H9 (cell line): ENCODE results near the gene FOXA2. TPM values are rescaled to one million over a fixed set of nuclear protein-coding genes. Genes with fewer than 3 reads are reported as not detected.

Source experiments
- DNase-seq: peaks from one replicate; pipeline ENCODE4 v3.0.0-alpha.2; 2017
- H2AFZ ChIP-seq: one replicate; pipeline ENCODE4 v1.6.1; 2013; ENCODE audit warnings: mild to moderate bottlenecking, low read length, control low read depth, moderate library complexity
- H2AK5ac ChIP-seq: 2 replicates; pipeline ENCODE4 v1.6.1; 2013; ENCODE audit warnings: low read length, control low read depth, mixed read lengths; ENCODE audit not compliant: insufficient read length
- H2BK120ac ChIP-seq: one replicate; pipeline ENCODE4 v1.6.1; 2013; ENCODE audit warnings: low read depth, mild to moderate bottlenecking, low read length, control low read depth, inconsistent platforms; ENCODE audit not compliant: poor library complexity, severe bottlenecking
- H2BK12ac ChIP-seq: 2 replicates; pipeline ENCODE4 v1.6.1; 2013; ENCODE audit warnings: low read length, control low read depth, mixed read lengths, low read depth; ENCODE audit not compliant: insufficient read length
- H2BK15ac ChIP-seq: 2 replicates; pipeline ENCODE4 v1.6.1; 2013; ENCODE audit warnings: low read depth, low read length, control low read depth
- H2BK20ac ChIP-seq: one replicate; pipeline ENCODE4 v1.6.1; 2013; ENCODE audit warnings: low read depth, mild to moderate bottlenecking, low read length, control low read depth, inconsistent platforms; ENCODE audit not compliant: poor library complexity, severe bottlenecking
- H2BK5ac ChIP-seq: 2 replicates; pipeline ENCODE4 v1.6.1; 2013; ENCODE audit warnings: low read length, control low read depth, mixed read lengths; ENCODE audit not compliant: insufficient read length
- H3K14ac ChIP-seq: 2 replicates; pipeline ENCODE4 v1.6.1; 2013; ENCODE audit warnings: low read length, control low read depth; ENCODE audit not compliant: insufficient read depth
- H3K18ac ChIP-seq: 2 replicates; pipeline ENCODE4 v1.6.1; 2013; ENCODE audit warnings: low read depth, mild to moderate bottlenecking, mixed read lengths, low read length, control low read depth; ENCODE audit not compliant: insufficient read length
- H3K23ac ChIP-seq: 2 replicates; pipeline ENCODE4 v1.6.1; 2013; ENCODE audit warnings: low read length, control low read depth, mixed read lengths, low read depth; ENCODE audit not compliant: insufficient read length
- H3K23me2 ChIP-seq: 2 replicates; pipeline ENCODE4 v1.6.1; 2013; ENCODE audit warnings: low read depth, mild to moderate bottlenecking, mixed read lengths, low read length, control low read depth; ENCODE audit not compliant: insufficient read length, poor library complexity, severe bottlenecking
- H3K27ac ChIP-seq: 2 replicates; pipeline ENCODE4 v1.5.1; 2013; ENCODE audit warnings: low read length, control low read depth, mixed read lengths, low read depth; ENCODE audit not compliant: insufficient read length
- H3K27me3 ChIP-seq: 2 replicates; pipeline ENCODE4 v1.6.1; 2013; ENCODE audit warnings: low read length, control low read depth, inconsistent platforms; ENCODE audit not compliant: insufficient read depth
- H3K4ac ChIP-seq: 2 replicates; pipeline ENCODE4 v1.6.1; 2013; ENCODE audit warnings: low read depth, mild to moderate bottlenecking, control low read depth, inconsistent platforms, low read length, moderate library complexity
- H3K4me1 ChIP-seq: 2 replicates; pipeline ENCODE4 v1.6.1; 2013; ENCODE audit warnings: low read length, control low read depth, inconsistent platforms; ENCODE audit not compliant: insufficient read depth
- H3K4me2 ChIP-seq: 2 replicates; pipeline ENCODE4 v1.6.1; 2013; ENCODE audit warnings: low read length, control low read depth, mixed read lengths; ENCODE audit not compliant: insufficient read length, insufficient read depth
- H3K56ac ChIP-seq: 2 replicates; pipeline ENCODE4 v1.6.1; 2013; ENCODE audit warnings: low read depth, mild to moderate bottlenecking, mixed read lengths, low read length, control low read depth; ENCODE audit not compliant: insufficient read length
- H3K79me1 ChIP-seq: 2 replicates; pipeline ENCODE4 v1.6.1; 2013; ENCODE audit warnings: low read depth, mild to moderate bottlenecking, moderate library complexity, low read length, control low read depth, inconsistent platforms; ENCODE audit not compliant: insufficient read depth, poor library complexity, severe bottlenecking
- H3K79me2 ChIP-seq: 2 replicates; pipeline ENCODE4 v1.6.1; 2013; ENCODE audit warnings: low read length, control low read depth, inconsistent platforms; ENCODE audit not compliant: insufficient read depth
- H3K9ac ChIP-seq: 2 replicates; pipeline ENCODE4 v1.6.1; 2013; ENCODE audit warnings: low read length, control low read depth, mixed read lengths; ENCODE audit not compliant: insufficient read length; ENCODE audit errors: extremely low read depth
- H3K9me3 ChIP-seq: one replicate; pipeline ENCODE4 v1.6.1; 2013; ENCODE audit warnings: low read depth, low read length, inconsistent platforms; ENCODE audit not compliant: control insufficient read depth
- H3T11ph ChIP-seq: one replicate; pipeline ENCODE4 v1.6.1; 2013; ENCODE audit warnings: mild to moderate bottlenecking, low read length, control low read depth, inconsistent platforms
- H4K20me1 ChIP-seq: one replicate; pipeline ENCODE4 v1.6.1; 2013; ENCODE audit not compliant: control insufficient read depth, insufficient read length, insufficient read depth
- H4K5ac ChIP-seq: 2 replicates; pipeline ENCODE4 v1.6.1; 2013; ENCODE audit warnings: low read depth, mild to moderate bottlenecking, mixed read lengths, low read length, control low read depth; ENCODE audit not compliant: insufficient read length
- H4K8ac ChIP-seq: replicated peaks from 2 replicates; pipeline ENCODE4 v1.6.1; 2013; ENCODE audit warnings: low read length, control low read depth, mixed read lengths, low read depth; ENCODE audit not compliant: insufficient read length
- H4K91ac ChIP-seq: 2 replicates; pipeline ENCODE4 v1.6.1; 2013; ENCODE audit warnings: low read depth, mild to moderate bottlenecking, moderate library complexity, mixed read lengths, low read length, control low read depth; ENCODE audit not compliant: insufficient read length
- H3K27ac Mint-ChIP-seq, 3 experiments: 2 replicates in 2 of 3; 3 replicates in 1 of 3; pipeline ENCODE4 v1.8.0; 2020 to 2021; ENCODE audit warnings: mixed read lengths in 3 of 3, mild to moderate bottlenecking in 1 of 3, moderate library complexity in 1 of 3
- H3K27me3 Mint-ChIP-seq: 2 replicates; pipeline ENCODE4 v1.8.0; 2021; ENCODE audit warnings: low read depth, mild to moderate bottlenecking, moderate library complexity, mixed read lengths
- H3K36me3 Mint-ChIP-seq, 3 experiments: 2 replicates in 2 of 3; 3 replicates in 1 of 3; pipeline ENCODE4 v1.8.0; 2020 to 2021; ENCODE audit warnings: low read depth in 3 of 3, mixed read lengths in 3 of 3; ENCODE audit not compliant: insufficient read depth in 1 of 3
- H3K4me1 Mint-ChIP-seq, 2 experiments: 2 replicates each; pipeline ENCODE4 v1.8.0; 2020; ENCODE audit warnings: mixed read lengths in 2 of 2
- H3K4me3 Mint-ChIP-seq, 2 experiments: 2 replicates in 1 of 2; 3 replicates in 1 of 2; pipeline ENCODE4 v1.8.0; 2020 to 2021; ENCODE audit warnings: mild to moderate bottlenecking in 2 of 2, mixed read lengths in 2 of 2, moderate library complexity in 1 of 2
- H3K9me3 Mint-ChIP-seq, 2 experiments: 2 replicates in 1 of 2; 3 replicates in 1 of 2; pipeline ENCODE4 v1.8.0; 2020; ENCODE audit warnings: mild to moderate bottlenecking in 2 of 2, mixed read lengths in 2 of 2, moderate library complexity in 1 of 2
- CTCF ChIP-seq: fragments of 200-600 bp; sonication (generic); conservative IDR thresholded peaks from 3 replicates; pipeline ENCODE4 v1.8.0; 2021; ENCODE audit warnings: antibody characterized with exemption, mild to moderate bottlenecking
- total RNA-seq: library from RNA; stranded (reverse); gene quantifications from 2 replicates; pipeline ENCODE4 v1.2.1, GENCODE V29; 2021

Gene FOXA2
- total RNA-seq, 1 experiment from 2014 or later: not detected

- no peak for TF ChIP-seq CTCF
- Mint-ChIP-seq H3K36me3 (peaks cover 0 to 11% (median 7%) of the 10 kb centered on the region in 3 experiments; a peak in 1 of 7 replicates), H3K27ac (peak overlapping the region in 1 of 3 experiments; percentile 63; a peak in 1 of 7 replicates), H3K4me3 (peak overlapping the region in 1 of 2 experiments; percentile 52; a peak in 2 of 5 replicates), H3K9me3 (peaks cover 0 to 11% of the 10 kb centered on the region in 2 experiments; a peak in 3 of 5 replicates), H3K27me3 (peaks cover 24% of the 10 kb centered on the region), H3K4me1 (peaks cover 33 to 38% of the 10 kb centered on the region in 2 experiments)
- Histone ChIP-seq H3K23me2 (no peaks in the 10 kb centered on the region), H3K79me2 (no peaks in the 10 kb centered on the region), H2BK20ac (no peak overlapping the region), H3K27ac (no peak overlapping the region), H4K20me1 (no peaks in the 10 kb centered on the region), H2BK5ac (no peak overlapping the region), H2BK15ac (no peak overlapping the region), H3K79me1 (no peaks in the 10 kb centered on the region), H4K91ac (no peak overlapping the region), H2BK120ac (no peak overlapping the region), H3K27me3 (no peaks in the 10 kb centered on the region; the same call in 1 of the 2 replicates), H2BK12ac (no peak overlapping the region), H3K56ac (no peak overlapping the region), H3K9ac (no peak overlapping the region), H2AK5ac (no peak overlapping the region), H3K14ac (no peak overlapping the region), H3K9me3 (no peaks in the 10 kb centered on the region), H3K23ac (no peak overlapping the region), H3K4me2 (no peak overlapping the region), H2AFZ (no peak overlapping the region), H3T11ph (no peak overlapping the region), H4K5ac (no peak overlapping the region), H4K8ac (no peak overlapping the region), H3K4me1 (peaks cover 3% of the 10 kb centered on the region; the same call in 1 of the 2 replicates), H3K4ac (no peak overlapping the region), H3K18ac (no peak overlapping the region)
- DNase-seq: no peak
These were observed 27.3 kb upstream of the FOXA2 start for GRCh38 chr20:22611636-22612035.
